ENCODE measurements around the gene ORMDL2. TPM values are rescaled to one million over a fixed set of nuclear protein-coding genes. Genes with fewer than 3 reads are reported as not detected.
"Not testable (repeated sequence)": the region's sequence is repeated elsewhere in the genome, so short reads cannot be mapped to it uniquely, and the experiment has no call there.

The ORMDL2 gene
- total and polyA plus RNA-seq, 7 donors, result 9.1 to 64.6 (median 18.0) TPM

DNA sequence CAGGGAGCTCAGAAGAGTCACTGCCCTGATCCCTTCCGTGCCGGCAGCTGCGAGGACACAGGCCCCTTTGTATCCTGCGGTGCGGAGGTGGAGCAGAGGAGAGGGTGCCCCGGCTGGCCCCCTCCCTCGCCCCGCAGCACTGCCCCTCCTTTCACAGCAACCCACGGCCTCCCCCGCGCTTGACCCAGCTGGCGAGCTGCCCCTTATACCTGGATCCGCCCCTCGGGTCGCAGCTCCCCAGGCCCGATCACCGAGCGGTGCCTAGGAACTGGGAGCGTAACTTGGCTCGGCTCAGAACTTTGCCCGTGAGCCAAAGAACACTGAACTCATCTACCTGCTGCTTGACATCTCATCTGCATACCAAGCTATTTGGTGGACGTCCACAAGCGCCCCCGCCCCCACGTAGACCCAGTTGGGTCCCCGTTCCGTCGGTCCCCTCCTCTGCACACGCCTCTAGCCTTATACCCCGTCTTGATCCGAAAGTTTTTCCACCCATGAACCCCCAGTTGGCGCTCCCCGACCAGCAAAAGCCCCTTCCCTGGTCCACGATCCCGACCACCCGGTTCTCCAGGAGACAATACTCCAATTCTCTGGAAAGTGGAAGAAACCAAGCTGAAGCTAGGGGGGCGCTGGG is 12.2 kb downstream of the ORMDL2 start:
- Histone ChIP-seq H3K27me3 (no peaks in the 10 kb centered on the region), H3K36me3 (peaks cover 0 to 8% (median 1%) of the 10 kb centered on the region in 4 donors), H3K4me3 (peak overlapping the region; percentile 64 to 88 (median 84)), H3K4me1 (peaks cover 0 to 54% (median 47%) of the 10 kb centered on the region in 4 donors), H3K27ac (peak overlapping the region; percentile 86 to 94 (median 92)), H3K9me3 (no peaks in the 10 kb centered on the region)
- intact Hi-C loops (cut with DNase I), result loop anchor here (1.0 kb wide), 1 partner anchor 96 kb away; no protein-coding TSS in a partner anchor
- WGBS, 2 donors, result 0 to 1% methylated on average over 37 of the region's 37 CpGs
- peak; percentile 85 for DNase-seq
- TF ChIP-seq POLR2AphosphoS5 (IDR thresholded peaks at IDR 0.05), result no peak

DNA sequence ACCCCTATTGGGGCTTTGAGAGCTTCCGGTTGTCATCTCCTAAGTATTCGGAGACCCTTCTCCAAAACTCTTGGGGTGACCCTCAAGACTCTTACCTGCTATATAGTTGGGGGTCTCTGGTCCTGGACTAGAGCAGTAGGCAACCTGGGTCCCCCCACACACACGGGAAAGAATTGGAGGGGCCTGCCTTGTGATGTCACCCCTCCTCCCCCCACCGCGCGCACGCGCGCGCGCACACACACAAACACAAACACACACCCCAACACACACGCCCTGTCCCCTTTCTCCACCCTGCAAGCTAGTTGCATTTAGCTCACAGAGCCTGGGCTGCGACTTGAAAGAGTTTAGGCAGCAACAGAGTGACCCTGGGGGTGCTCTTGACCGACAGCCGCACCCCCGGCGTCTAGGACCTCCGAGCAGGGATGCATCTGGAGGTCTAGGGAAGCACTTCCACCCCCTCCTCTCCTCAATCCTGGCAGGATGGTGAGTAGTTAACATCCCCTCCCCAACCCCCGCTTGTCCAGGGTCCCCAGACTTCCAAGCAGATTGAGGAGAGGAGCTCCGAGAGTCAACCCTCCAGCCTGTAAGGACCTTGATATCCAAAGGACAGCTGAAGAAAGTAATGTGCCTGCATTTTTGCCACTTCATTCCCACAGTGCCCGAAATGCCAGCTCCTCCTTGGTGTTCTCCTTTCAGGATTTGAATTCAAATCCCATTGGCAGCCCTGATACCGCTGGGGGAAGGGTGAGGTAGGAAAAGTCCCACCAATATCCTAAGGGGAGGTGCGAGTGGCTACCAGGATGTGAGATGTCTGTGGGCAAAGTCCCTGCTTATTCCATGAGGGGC is 13.0 kb downstream of the ORMDL2 start:
- DNase-seq, result peak; percentile 92
- intact Hi-C loops (cut with DNase I), result no loop called here
- TF ChIP-seq EP300 (IDR thresholded peaks at IDR 0.05) (no peak), POLR2AphosphoS5 (IDR thresholded peaks at IDR 0.05) (peak; percentile 76 to 86 (median 81)), POLR2A (IDR thresholded peaks at IDR 0.05) (peak in 1 of 2 donors; percentile 63)
- Histone ChIP-seq H3K27me3 (no peaks in the 10 kb centered on the region), H3K4me3 (peak overlapping the region; percentile 64 to 88 (median 84)), H3K4me1 (peaks cover 0 to 51% (median 44%) of the 10 kb centered on the region in 4 donors), H3K27ac (peak overlapping the region; percentile 86 to 94 (median 92)), H3K9me3 (no peaks in the 10 kb centered on the region), H3K36me3 (peaks cover 0 to 8% (median 1%) of the 10 kb centered on the region in 4 donors)
- WGBS, 2 donors, result 2 to 6% methylated on average over 23 of the region's 23 CpGs

- DNase-seq, result no peak
- 10 to 19% methylated on average over 1 of the region's 1 CpG for WGBS, 2 donors
- H3K9me3 ChIP-seq, result no peaks in the 10 kb centered on the region
- H3K27me3 ChIP-seq, result no peaks in the 10 kb centered on the region
- TF ChIP-seq EP300 (IDR thresholded peaks at IDR 0.05), result no peak
- TF ChIP-seq, protein P1, sequence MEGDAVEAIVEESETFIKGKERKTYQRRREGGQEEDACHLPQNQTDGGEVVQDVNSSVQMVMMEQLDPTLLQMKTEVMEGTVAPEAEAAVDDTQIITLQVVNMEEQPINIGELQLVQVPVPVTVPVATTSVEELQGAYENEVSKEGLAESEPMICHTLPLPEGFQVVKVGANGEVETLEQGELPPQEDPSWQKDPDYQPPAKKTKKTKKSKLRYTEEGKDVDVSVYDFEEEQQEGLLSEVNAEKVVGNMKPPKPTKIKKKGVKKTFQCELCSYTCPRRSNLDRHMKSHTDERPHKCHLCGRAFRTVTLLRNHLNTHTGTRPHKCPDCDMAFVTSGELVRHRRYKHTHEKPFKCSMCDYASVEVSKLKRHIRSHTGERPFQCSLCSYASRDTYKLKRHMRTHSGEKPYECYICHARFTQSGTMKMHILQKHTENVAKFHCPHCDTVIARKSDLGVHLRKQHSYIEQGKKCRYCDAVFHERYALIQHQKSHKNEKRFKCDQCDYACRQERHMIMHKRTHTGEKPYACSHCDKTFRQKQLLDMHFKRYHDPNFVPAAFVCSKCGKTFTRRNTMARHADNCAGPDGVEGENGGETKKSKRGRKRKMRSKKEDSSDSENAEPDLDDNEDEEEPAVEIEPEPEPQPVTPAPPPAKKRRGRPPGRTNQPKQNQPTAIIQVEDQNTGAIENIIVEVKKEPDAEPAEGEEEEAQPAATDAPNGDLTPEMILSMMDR (IDR thresholded peaks at IDR 0.05), result no peak
- no peak for TF ChIP-seq POLR2A (IDR thresholded peaks at IDR 0.05)
- peak in 1 of 4 donors; percentile 3 for TF ChIP-seq POLR2AphosphoS5 (IDR thresholded peaks at IDR 0.05)
- H3K36me3 ChIP-seq, result peaks cover 0 to 8% (median 1%) of the 10 kb centered on the region in 4 donors
- H3K27ac ChIP-seq, result peak overlapping the region; percentile 86 to 94 (median 92)
- intact Hi-C loops (cut with DNase I), result no loop called here
- H3K4me3 ChIP-seq, result peak overlapping the region; percentile 64 to 88 (median 84)
- H3K4me1 ChIP-seq, result peaks cover 0 to 46% (median 40%) of the 10 kb centered on the region in 4 donors
Observed at GRCh38 chr12:55831447-55831815, 13.6 kb downstream of the ORMDL2 start.

- Histone ChIP-seq H3K9me3 (no peaks in the 10 kb centered on the region), H3K36me3 (no peaks in the 10 kb centered on the region), H3K27me3 (peaks cover 0 to 4% (median 0%) of the 10 kb centered on the region in 3 donors), H3K4me3 (no peak overlapping the region), H3K27ac (no peak overlapping the region), H3K4me1 (peaks cover 0 to 30% (median 24%) of the 10 kb centered on the region in 4 donors)
- no peak for DNase-seq
- WGBS, 2 donors, result 95 to 96% methylated on average over 10 of the region's 10 CpGs
- TF ChIP-seq POLR2A (IDR thresholded peaks at IDR 0.05), result no peak
- no peak for TF ChIP-seq EP300 (IDR thresholded peaks at IDR 0.05)
- TF ChIP-seq, protein P1 (IDR thresholded peaks at IDR 0.05), result no peak
- intact Hi-C loops (cut with DNase I), result no loop called here
Observed at GRCh38 chr12:55833056-55833455, 15.2 kb downstream of the ORMDL2 start.

GRCh38 chr12:55834400-55834799 is 16.6 kb downstream of the ORMDL2 start:
- H3K27me3 ChIP-seq; H3K36me3 ChIP-seq; intact Hi-C loops (cut with DNase I); H3K4me3 ChIP-seq; H3K27ac ChIP-seq; H3K9me3 ChIP-seq; DNase-seq: not testable (repeated sequence)
- peaks cover 0 to 20% (median 15%) of the 10 kb centered on the region in 4 donors for H3K4me1 ChIP-seq
- 80 to 82% methylated on average over 6 of the region's 6 CpGs for WGBS, 2 donors

DNA sequence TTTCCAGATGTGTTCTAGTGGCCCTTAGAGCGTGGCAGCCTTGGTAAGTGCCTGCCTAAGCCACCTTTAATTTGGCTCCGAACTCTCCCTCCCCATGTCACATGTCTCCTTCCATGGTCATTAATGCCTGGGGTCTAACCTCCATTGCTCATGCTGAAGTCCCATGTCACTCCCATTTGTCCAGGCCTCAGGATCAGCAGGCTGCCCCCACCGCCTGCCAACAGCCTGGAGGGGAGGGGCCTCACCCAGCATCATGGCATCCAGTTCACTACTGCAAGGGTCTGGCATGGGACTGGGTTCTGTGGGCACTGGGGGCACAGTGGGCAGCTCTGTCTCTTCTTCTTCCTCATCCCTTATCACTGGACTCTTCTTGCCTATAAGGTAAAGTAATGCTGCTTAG is 20.5 kb downstream of the ORMDL2 start:
- Histone ChIP-seq H3K9me3 (no peaks in the 10 kb centered on the region), H3K27ac (no peak overlapping the region), H3K27me3 (peaks cover 0 to 4% (median 0%) of the 10 kb centered on the region in 3 donors), H3K36me3 (no peaks in the 10 kb centered on the region), H3K4me3 (no peak overlapping the region), H3K4me1 (no peaks in the 10 kb centered on the region)
- intact Hi-C loops (cut with DNase I), result no loop called here
- TF ChIP-seq POLR2A (IDR thresholded peaks at IDR 0.05) (no peak), POLR2AphosphoS5 (IDR thresholded peaks at IDR 0.05) (no peak), EP300 (IDR thresholded peaks at IDR 0.05) (no peak)
- TF ChIP-seq, protein P1 (IDR thresholded peaks at IDR 0.05), result no peak
- DNase-seq, result no peak
- 94 to 98% methylated on average over 3 of the region's 3 CpGs for WGBS, 2 donors

Data from sigmoid colon (tissue), 7 donors.